C4-2B (cell line): Measurements from ENCODE around the gene ALDOA.

Experiments
- CTCF ChIP-seq: fragments of 450-650 bp; conservative IDR thresholded peaks from 2 replicates; pipeline ENCODE4 v1.5.1; 2017; ENCODE audit warnings: mild to moderate bottlenecking
- ZFX ChIP-seq: fragments of 450-650 bp; IDR thresholded peaks from 2 replicates; pipeline ENCODE4 v1.6.1; 2017

GRCh38 chr16:30046588-30046987 is 19.0 kb upstream of the ALDOA start:
- no peak for TF ChIP-seq CTCF
- TF ChIP-seq ZFX = no peak
